Measurements from ENCODE around the gene PAIP1.

Gene PAIP1

GRCh38 chr5:43482490-43483297, 74.2 kb downstream of the PAIP1 start:
- no peak overlapping the region for H4K91ac ChIP-seq (ENCODE audit: low read depth, low read length, poor library complexity)
- no peak overlapping the region for H2BK15ac ChIP-seq (ENCODE audit: low read length)
- H3K27me3 ChIP-seq (ENCODE audit: control insufficient read depth in 3 of 3, insufficient read depth in 3 of 3, low read depth in 1 of 3, low read length in 3 of 3): no peaks in the 10 kb centered on the region
- H3K23ac ChIP-seq (ENCODE audit: low read depth, low read length, poor library complexity): no peak overlapping the region
- H3K79me1 ChIP-seq (ENCODE audit: low read depth, low read length): peaks cover 1% of the 10 kb centered on the region
- H3K4me1 ChIP-seq (ENCODE audit: control insufficient read depth in 2 of 2, insufficient read depth in 1 of 2, low read depth in 1 of 2, low read length in 2 of 2): peaks cover 2 to 4% of the 10 kb centered on the region in 2 donors
- no peak overlapping the region for H2AK5ac ChIP-seq (ENCODE audit: low read depth, low read length)
- no peak overlapping the region for H3K9ac ChIP-seq (ENCODE audit: low read depth, low read length, poor library complexity)
- no peaks in the 10 kb centered on the region for H3K9me3 ChIP-seq (replicated peaks in 1 of 2; ENCODE audit: control insufficient read depth in 2 of 2, insufficient read depth in 1 of 2, low read depth in 1 of 2, low read length in 2 of 2)
- H3K4me3 ChIP-seq (ENCODE audit: low read length in 2 of 2): peak overlapping the region; percentile 58 to 95
- no peak overlapping the region for H3K14ac ChIP-seq (ENCODE audit: low read length)
- no peak overlapping the region for H2BK5ac ChIP-seq (ENCODE audit: low read length)
- DNase-seq (ENCODE audit: low spot score): no peak
- H2BK12ac ChIP-seq (ENCODE audit: low read length): no peak overlapping the region
- H3K27ac ChIP-seq (replicated peaks; ENCODE audit: low read length): no peak overlapping the region
- no peak overlapping the region for H3K4ac ChIP-seq (ENCODE audit: low read length)
- H4K8ac ChIP-seq (ENCODE audit: low read depth, low read length): no peak overlapping the region
- no CpG with 5 or more reads among the region's 6 CpGs for WGBS, 2 donors (ENCODE audit: extremely low coverage in 2 of 2, insufficient read length in 2 of 2, insufficient replicate concordance in 1 of 2)
- H2AFZ ChIP-seq (ENCODE audit: low read length): peak overlapping the region; percentile 98
- no peak overlapping the region for H3K18ac ChIP-seq (ENCODE audit: low read length)
- H2BK120ac ChIP-seq (ENCODE audit: low read depth, low read length): no peak overlapping the region
- peaks cover 0 to 16% of the 10 kb centered on the region in 2 donors for H3K36me3 ChIP-seq (replicated peaks in 1 of 2; ENCODE audit: control insufficient read depth in 2 of 2, insufficient read depth in 2 of 2, low read length in 2 of 2)
- H3K4me2 ChIP-seq (ENCODE audit: insufficient read depth, low read length, poor library complexity, severe bottlenecking): peak overlapping the region; percentile 45

Data from neuronal stem cell (in vitro differentiated cells).